K562 (cell line): ENCODE measurements around the gene OBSL1. TPM values are rescaled to one million over a fixed set of nuclear protein-coding genes. Genes with fewer than 3 reads are reported as not detected.

Experiments used
- BHLHE40 ChIP-seq: IDR thresholded peaks from 2 replicates; pipeline ENCODE4 v1.6.1; 2011; ENCODE audit warnings: low read length, improper control_type of control experiment
- CCAR2 ChIP-seq: fragments of 200-400 bp; formaldehyde crosslinking; IDR thresholded peaks from 2 replicates; pipeline ENCODE4 v1.6.1; 2017; ENCODE audit warnings: mild to moderate bottlenecking, low read depth, low read length
- HDAC1 ChIP-seq, 2 experiments: fragments of 450-650 bp; IDR thresholded peaks; 2 replicates each; pipeline ENCODE4 v1.6.1; 2016 to 2017; ENCODE audit warnings: inconsistent platforms in 1 of 2, mild to moderate bottlenecking in 1 of 2, moderate library complexity in 1 of 2
- MAFK ChIP-seq: IDR thresholded peaks from 2 replicates; pipeline ENCODE4 v1.6.1; 2011; ENCODE audit warnings: low read length, improper control_type of control experiment
- MBD1 ChIP-seq: fragments of 250-450 bp; sonication (Bioruptor Pico); IDR thresholded peaks from 2 replicates; pipeline ENCODE4 v1.8.0; 2022; ENCODE audit warnings: inconsistent platforms
- MED1 ChIP-seq: sonication (generic); formaldehyde crosslinking; IDR thresholded peaks from 2 replicates; pipeline ENCODE4 v1.8.1; 2023; ENCODE audit warnings: missing genetic modification reagents, borderline replicate concordance
- RHOXF2B ChIP-seq: fragments of 250-450 bp; sonication (Bioruptor Pico); conservative IDR thresholded peaks from 2 replicates; pipeline ENCODE4 v1.5.1; 2021
- RNF219 ChIP-seq: fragments of 250-450 bp; sonication (Bioruptor Pico); IDR thresholded peaks from 2 replicates; pipeline ENCODE4 v1.5.0; 2022; ENCODE audit warnings: mild to moderate bottlenecking
- SLC30A9 ChIP-seq: fragments of 250-450 bp; sonication (Bioruptor Pico); IDR thresholded peaks from 2 replicates; pipeline ENCODE4 v1.8.0; 2022; ENCODE audit warnings: mild to moderate bottlenecking, moderate library complexity
- SNAPC5 ChIP-seq: fragments of 250-450 bp; sonication (Bioruptor Pico); IDR thresholded peaks from 2 replicates; pipeline ENCODE4 v1.8.0; 2021; ENCODE audit warnings: moderate library complexity, mild to moderate bottlenecking, inconsistent platforms
- SNRNP70 ChIP-seq: fragments of 200-400 bp; formaldehyde crosslinking; optimal IDR thresholded peaks from 2 replicates; pipeline ENCODE3; 2017; ENCODE audit warnings: low read depth, low read length
- TAF15 ChIP-seq: fragments of 200-400 bp; formaldehyde crosslinking; IDR thresholded peaks from 2 replicates; pipeline ENCODE4 v1.6.1; 2017; ENCODE audit warnings: mild to moderate bottlenecking, low read depth, low read length, moderate library complexity
- TAL1 ChIP-seq: fragments of 450-650 bp; IDR thresholded peaks from 2 replicates; pipeline ENCODE4 v1.6.1; 2016; ENCODE audit warnings: mild to moderate bottlenecking
- TOE1 ChIP-seq, 2 experiments: fragments of 450-650 bp in 1 of 2; sonication (generic) in 1 of 2; formaldehyde crosslinking in 1 of 2; IDR thresholded peaks; 2 replicates each; pipeline versions ENCODE4 v1.7.1 to v1.8.0; 2016 to 2022; ENCODE audit warnings: borderline replicate concordance in 2 of 2, mild to moderate bottlenecking in 2 of 2, antibody characterized with exemption in 1 of 2, inconsistent platforms in 1 of 2, low read depth in 1 of 2, missing genetic modification reagents in 1 of 2, moderate library complexity in 1 of 2
- ZFP1 ChIP-seq: fragments of 450-650 bp; formaldehyde crosslinking; IDR thresholded peaks from 2 replicates; pipeline ENCODE4 v1.4.0; 2020; ENCODE audit warnings: mild to moderate bottlenecking, mixed read lengths
- ZNF263 ChIP-seq: sonication (generic); formaldehyde crosslinking; IDR thresholded peaks from 2 replicates; pipeline ENCODE4 v1.8.0; 2022; ENCODE audit warnings: mild to moderate bottlenecking, missing genetic modification reagents, borderline replicate concordance
- ZNF740 ChIP-seq, 3 experiments: fragments of 200-800 bp in 1 of 3; sonication (Bioruptor generic) in 1 of 3; sonication (generic) in 1 of 3; formaldehyde crosslinking in 1 of 3; IDR thresholded peaks; 2 replicates each; pipeline versions ENCODE4 v1.6.1 to v1.8.0; 2016 to 2022; ENCODE audit warnings: mild to moderate bottlenecking in 2 of 3, missing compliant biosample characterization in 2 of 3, missing genetic modification characterization in 2 of 3, missing genetic modification reagents in 1 of 3
- polyA plus RNA-seq, 8 experiments: library from polyadenylated mRNA; depleted of rRNA in 4 of 8; stranded (reverse) in 5 of 8; unstranded in 3 of 8; fragments of >200 nt; fragmentation: Nextera tagmentation in 2 of 8; fragmentation: Illumina TruSeq in 1 of 8; extraction: Ambion mirVana in 2 of 8; extraction: Trizol in 1 of 8; gene quantifications; 2 replicates each; pipeline versions ENCODE4 v1.2.1 to v1.2.3, GENCODE V29; 2011 to 2014; ENCODE audit warnings: inconsistent platforms in 1 of 8, missing spikeins in 1 of 8
- total RNA-seq, 7 experiments: library from RNA; depleted of rRNA in 6 of 7; stranded (reverse); fragments of >200 nt in 6 of 7; fragmentation: Illumina TruSeq in 2 of 7; extraction: Trizol in 2 of 7; gene quantifications; 2 replicates each; pipeline versions ENCODE4 v1.2.1 to v1.2.3, GENCODE V29; 2011 to 2021; ENCODE audit warnings: low replicate concordance in 1 of 7
- TF ChIP-seq, protein P1 (sequence below): fragments of 450-650 bp; formaldehyde crosslinking; IDR thresholded peaks from 2 replicates; pipeline ENCODE4 v1.4.0; 2022; ENCODE audit warnings: missing genetic modification characterization

Gene OBSL1
- total and polyA plus RNA-seq, 9 of the 15 experiments (the other 6 are each of a cell fraction or from before 2014, with no cell fraction given): 1.2 to 26.6 (median 8.6) TPM

GRCh38 chr2:219571311-219572236 is at the start of gene OBSL1 (continued):
- TF ChIP-seq RNF219 (CRISPR knock-in tag) (no peak), SLC30A9 (no peak), MAFK (no peak), SNAPC5 (CRISPR knock-in tag) (no peak), MED1 (no peak), HDAC1 (IDR thresholded peaks at IDR 0.05) (peak; percentile 48 to 93; a peak in 3 of 4 replicates), ZNF740 (CRISPR knock-in tag; IDR thresholded peaks at IDR 0.05) (0 out of 2 replicates have a peak, but pooled peaks have one; percentile 8), ZNF740 (tag; IDR thresholded peaks at IDR 0.05) (no peak), SNRNP70 (no peak), TAL1 (peak; percentile 81), BHLHE40 (peak; percentile 54; the same call in 1 of the 2 replicates), ZNF263 (CRISPR knock-in tag) (peak; percentile 37; the same call in 1 of the 2 replicates), TOE1 (IDR thresholded peaks at IDR 0.05; ENCODE audit: borderline replicate concordance) (peak; percentile 67), TOE1 (CRISPR knock-in tag; IDR thresholded peaks at IDR 0.05; ENCODE audit: borderline replicate concordance, low read depth) (no peak), ZFP1 (no peak), RHOXF2B (no peak), CCAR2 (no peak), MBD1 (CRISPR knock-in tag) (no peak), TAF15 (no peak)
- TF ChIP-seq, protein P1, sequence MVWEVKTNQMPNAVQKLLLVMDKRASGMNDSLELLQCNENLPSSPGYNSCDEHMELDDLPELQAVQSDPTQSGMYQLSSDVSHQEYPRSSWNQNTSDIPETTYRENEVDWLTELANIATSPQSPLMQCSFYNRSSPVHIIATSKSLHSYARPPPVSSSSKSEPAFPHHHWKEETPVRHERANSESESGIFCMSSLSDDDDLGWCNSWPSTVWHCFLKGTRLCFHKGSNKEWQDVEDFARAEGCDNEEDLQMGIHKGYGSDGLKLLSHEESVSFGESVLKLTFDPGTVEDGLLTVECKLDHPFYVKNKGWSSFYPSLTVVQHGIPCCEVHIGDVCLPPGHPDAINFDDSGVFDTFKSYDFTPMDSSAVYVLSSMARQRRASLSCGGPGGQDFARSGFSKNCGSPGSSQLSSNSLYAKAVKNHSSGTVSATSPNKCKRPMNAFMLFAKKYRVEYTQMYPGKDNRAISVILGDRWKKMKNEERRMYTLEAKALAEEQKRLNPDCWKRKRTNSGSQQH (CRISPR knock-in tag): no peak; the same call in 1 of the 2 replicates
